HG03520 (cell line): Measurements from ENCODE around the gene CRY1.
A peak's percentile ranks its signal among the peaks of the same experiment; 100 is the strongest.

ENCODE experiments used
- ATAC-seq: cut with Tn5 transposase; IDR thresholded peaks from one replicate; pipeline ENCODE4 v1.9.1; 2021; ENCODE audit warnings: mild to moderate bottlenecking, moderate library complexity; ENCODE audit not compliant: unreplicated experiment

The CRY1 gene

GRCh38 chr12:106971065-106971464 lies 122.3 kb downstream of the CRY1 start:
- no peak for ATAC-seq

- ATAC-seq: no peak
Observed at GRCh38 chr12:106964526-106964925, 128.8 kb downstream of the CRY1 start.

GRCh38 chr12:106962286-106962685 lies 131.1 kb downstream of the CRY1 start:
- no peak for ATAC-seq

GRCh38 chr12:106960443-106960842 lies 132.9 kb downstream of the CRY1 start:
- ATAC-seq: no peak

GRCh38 chr12:106957583-106957982 lies 135.8 kb downstream of the CRY1 start:
- ATAC-seq: no peak

GRCh38 chr12:106956048-106956578 lies 137.2 kb downstream of the CRY1 start:
- peak; percentile 36 for ATAC-seq

- peak; percentile 70 for ATAC-seq
Observed at GRCh38 chr12:106955377-106956047, 137.8 kb downstream of the CRY1 start, which contains the start of gene TMEM263. TSS of gene TMEM263 (plus strand) at chr12:106955907. CDS start at chr12:106967117, 11,210 bp downstream.

- ATAC-seq: no peak
Observed at GRCh38 chr12:106954462-106955376, 138.6 kb downstream of the CRY1 start.

GRCh38 chr12:106953352-106954250 lies 139.7 kb downstream of the CRY1 start:
- ATAC-seq: no peak

GRCh38 chr12:106950591-106950990 lies 142.8 kb downstream of the CRY1 start:
- no peak for ATAC-seq

- no peak for ATAC-seq
Observed at GRCh38 chr12:106947461-106947860, 145.9 kb downstream of the CRY1 start.

- ATAC-seq: no peak
Observed at GRCh38 chr12:106945261-106945851, 148.0 kb downstream of the CRY1 start.

- no peak for ATAC-seq
Observed at GRCh38 chr12:106942775-106943174, 150.6 kb downstream of the CRY1 start.

GRCh38 chr12:106941481-106942156 lies 151.7 kb downstream of the CRY1 start:
- ATAC-seq: no peak
